Muscle of leg (tissue), 16 donors: ENCODE data around the gene ZNF26. TPM values are rescaled to one million over a fixed set of nuclear protein-coding genes. Genes with fewer than 3 reads are reported as not detected.
"Not testable (repeated sequence)": the region's sequence is repeated elsewhere in the genome, so short reads cannot be mapped to it uniquely, and the experiment has no call there.

Experiments
- DNase-seq: peaks from one replicate; pipeline ENCODE4 v3.0.0; 2013
- H3K27ac ChIP-seq: one replicate; pipeline ENCODE4 v1.5.1; 2013; ENCODE audit warnings: mild to moderate bottlenecking, low read length, control low read depth
- H3K27me3 ChIP-seq: one replicate; pipeline ENCODE4 v1.6.1; 2013; ENCODE audit warnings: low read length; ENCODE audit not compliant: control insufficient read depth, insufficient read depth
- H3K36me3 ChIP-seq: one replicate; pipeline ENCODE4 v1.6.1; 2013; ENCODE audit warnings: low read length; ENCODE audit not compliant: control insufficient read depth, insufficient read depth
- H3K4me1 ChIP-seq: one replicate; pipeline ENCODE4 v1.6.1; 2013; ENCODE audit warnings: low read length; ENCODE audit not compliant: control insufficient read depth, insufficient read depth
- H3K4me3 ChIP-seq: one replicate; pipeline ENCODE4 v1.5.1; 2013; ENCODE audit warnings: low read length, control low read depth
- H3K9me3 ChIP-seq: replicated peaks from 2 replicates; pipeline ENCODE4 v1.6.1; 2013; ENCODE audit warnings: low read depth, low read length; ENCODE audit not compliant: control insufficient read depth
- WGBS: methylation state at CpG from one replicate; pipeline ENCODE4 v1.1.5; 2013; ENCODE audit warnings: missing lambda C conversion rate; ENCODE audit not compliant: insufficient coverage; 5-methylcytosine and 5-hydroxymethylcytosine counted together
- long read RNA-seq, 11 donors: transcript quantifications; one replicate each; lab custom pipeline, GENCODE V29; 2026
- polyA plus RNA-seq, 8 donors: library from polyadenylated mRNA; unstranded; fragments of 120-200 nt; gene quantifications; one replicate each; pipeline versions ENCODE4 v1.2.1 to v1.2.3, GENCODE V29; 2013; ENCODE audit warnings: inconsistent platforms in 1 of 8, low replicate concordance in 1 of 8; ENCODE audit not compliant: insufficient read length in 8 of 8, insufficient read depth in 1 of 8
- total RNA-seq: library from RNA; stranded (reverse); fragments of 120-200 nt; gene quantifications from one replicate; pipeline ENCODE4 v1.2.4, GENCODE V29; 2013

ZNF26 gene
- total RNA-seq: 8.0 TPM
- 10 to 100 TPM in 1 of 8 donors, 1 to 10 TPM in 7; 6.6 to 10.5 (median 7.7) TPM for polyA plus RNA-seq
- long read RNA-seq, donor 1, full-length matches to known transcripts: 1 of 1 reads
- long read RNA-seq, donor 1, partial matches to known transcripts: 0 of 1 reads
- long read RNA-seq, donor 1, other reads (novel, unspliced or antisense): 0 of 1 reads
- long read RNA-seq, donor 2: 0 reads
- long read RNA-seq, donor 3, full-length matches to known transcripts: 3 of 3 reads
- long read RNA-seq, donor 3, partial matches to known transcripts: 0 of 3 reads
- long read RNA-seq, donor 3, other reads (novel, unspliced or antisense): 0 of 3 reads
- long read RNA-seq, donor 4, full-length matches to known transcripts: 2 of 2 reads
- long read RNA-seq, donor 4, partial matches to known transcripts: 0 of 2 reads
- long read RNA-seq, donor 4, other reads (novel, unspliced or antisense): 0 of 2 reads
- long read RNA-seq, donor 5, full-length matches to known transcripts: 3 of 3 reads
- long read RNA-seq, donor 5, partial matches to known transcripts: 0 of 3 reads
- long read RNA-seq, donor 5, other reads (novel, unspliced or antisense): 0 of 3 reads
- long read RNA-seq, donor 6: 0 reads
- long read RNA-seq, donor 7: 0 reads
- long read RNA-seq, donor 8, partial matches to known transcripts: 0 of 1 reads
- long read RNA-seq, donor 8, other reads (novel, unspliced or antisense): 0 of 1 reads
- long read RNA-seq, donor 9: 0 reads
- long read RNA-seq, donor 10, full-length matches to known transcripts: 3 of 3 reads
- long read RNA-seq, donor 10, partial matches to known transcripts: 0 of 3 reads
- long read RNA-seq, donor 10, other reads (novel, unspliced or antisense): 0 of 3 reads
- long read RNA-seq, donor 11, full-length matches to known transcripts: 2 of 2 reads
- long read RNA-seq, donor 11, partial matches to known transcripts: 0 of 2 reads
- long read RNA-seq, donor 11, other reads (novel, unspliced or antisense): 0 of 2 reads

GRCh38 chr12:132986001-132986884 lies at the start of gene ZNF26:
TSS of gene ZNF26 (plus strand) at chr12:132986367. CDS start at chr12:132986841, 474 bp downstream.
- peaks cover 7% of the 10 kb centered on the region for H3K4me1 ChIP-seq
- WGBS: 1% methylated on average over 70 of the region's 76 CpGs
- peak within 1 kb of the TSS; percentile 98 for H3K4me3 ChIP-seq

GRCh38 chr12:132936921-132937320 lies 49.2 kb upstream of the ZNF26 start:
- Histone ChIP-seq H3K36me3 (peaks cover 26% of the 10 kb centered on the region), H3K9me3 (peaks cover 61% of the 10 kb centered on the region)
- H3K4me1 ChIP-seq, DNase-seq, H3K4me3 ChIP-seq, H3K27me3 ChIP-seq, H3K27ac ChIP-seq: not testable (repeated sequence)
- WGBS: 100% methylated on average over 1 of the region's 8 CpGs

More at GRCh38 chr12:132986001-132986884, at the start of gene ZNF26:
- Histone ChIP-seq H3K36me3 (peaks cover 4% of the 10 kb centered on the region), H3K9me3 (peaks cover 26% of the 10 kb centered on the region), H3K27me3 (no peaks in the 10 kb centered on the region), H3K27ac (peak within 1 kb of the TSS; percentile 91)
- peak; percentile 98 for DNase-seq

GRCh38 chr12:132937476-132937875 lies 48.7 kb upstream of the ZNF26 start:
- peaks cover 64% of the 10 kb centered on the region for H3K9me3 ChIP-seq

GRCh38 chr12:132938807-132939206 lies 47.4 kb upstream of the ZNF26 start:
- H3K9me3 ChIP-seq: peaks cover 64% of the 10 kb centered on the region
- WGBS: 100% methylated on average over 7 of the region's 25 CpGs
- not testable (repeated sequence) for H3K27me3 ChIP-seq, DNase-seq, H3K4me3 ChIP-seq, H3K4me1 ChIP-seq, H3K27ac ChIP-seq
- peaks cover 36% of the 10 kb centered on the region for H3K36me3 ChIP-seq

More at GRCh38 chr12:132937476-132937875, 48.7 kb upstream of the ZNF26 start:
- Histone ChIP-seq H3K4me3 (no peak overlapping the region), H3K36me3 (peaks cover 28% of the 10 kb centered on the region), H3K27ac (no peak overlapping the region), H3K27me3 (no peaks in the 10 kb centered on the region), H3K4me1 (no peaks in the 10 kb centered on the region)
- WGBS: no CpG with 5 or more reads among the region's 2 CpGs
- DNase-seq: no peak

- Histone ChIP-seq H3K27me3 (no peaks in the 10 kb centered on the region), H3K4me1 (no peaks in the 10 kb centered on the region), H3K27ac (no peak overlapping the region), H3K9me3 (peaks cover 63% of the 10 kb centered on the region), H3K4me3 (no peak overlapping the region), H3K36me3 (peaks cover 48% of the 10 kb centered on the region)
- 95% methylated on average over 9 of the region's 15 CpGs for whole genome bisulfite sequencing
- DNase-seq: no peak
Measured at GRCh38 chr12:132940071-132940719, 46.0 kb upstream of the ZNF26 start.

GRCh38 chr12:132941336-132941954 lies 44.7 kb upstream of the ZNF26 start:
- WGBS: 92% methylated on average over 32 of the region's 34 CpGs
- H3K36me3 ChIP-seq: peaks cover 58% of the 10 kb centered on the region

GRCh38 chr12:132942611-132943010 lies 43.6 kb upstream of the ZNF26 start:
- no peaks in the 10 kb centered on the region for H3K4me1 ChIP-seq
- no peak overlapping the region for H3K27ac ChIP-seq
- 97% methylated on average over 13 of the region's 13 CpGs for WGBS
- H3K4me3 ChIP-seq: no peak overlapping the region
- peaks cover 61% of the 10 kb centered on the region for H3K36me3 ChIP-seq
- no peak for DNase-seq
- peaks cover 71% of the 10 kb centered on the region for H3K9me3 ChIP-seq
- no peaks in the 10 kb centered on the region for H3K27me3 ChIP-seq

More at GRCh38 chr12:132941336-132941954, 44.7 kb upstream of the ZNF26 start:
- H3K4me1 ChIP-seq: no peaks in the 10 kb centered on the region
- H3K9me3 ChIP-seq: peaks cover 68% of the 10 kb centered on the region
- no peak for DNase-seq
- H3K27ac ChIP-seq: no peak overlapping the region
- H3K27me3 ChIP-seq: no peaks in the 10 kb centered on the region
- H3K4me3 ChIP-seq: no peak overlapping the region

GRCh38 chr12:132945806-132946205 lies 40.4 kb upstream of the ZNF26 start:
- no peak for DNase-seq
- Histone ChIP-seq H3K36me3 (peaks cover 74% of the 10 kb centered on the region), H3K4me1 (no peaks in the 10 kb centered on the region), H3K4me3 (no peak overlapping the region), H3K27ac (no peak overlapping the region), H3K27me3 (no peaks in the 10 kb centered on the region), H3K9me3 (peaks cover 89% of the 10 kb centered on the region)
- WGBS: 90% methylated on average over 8 of the region's 9 CpGs
